ENCODE measurements around the gene TAF3.

Gene TAF3

DNA sequence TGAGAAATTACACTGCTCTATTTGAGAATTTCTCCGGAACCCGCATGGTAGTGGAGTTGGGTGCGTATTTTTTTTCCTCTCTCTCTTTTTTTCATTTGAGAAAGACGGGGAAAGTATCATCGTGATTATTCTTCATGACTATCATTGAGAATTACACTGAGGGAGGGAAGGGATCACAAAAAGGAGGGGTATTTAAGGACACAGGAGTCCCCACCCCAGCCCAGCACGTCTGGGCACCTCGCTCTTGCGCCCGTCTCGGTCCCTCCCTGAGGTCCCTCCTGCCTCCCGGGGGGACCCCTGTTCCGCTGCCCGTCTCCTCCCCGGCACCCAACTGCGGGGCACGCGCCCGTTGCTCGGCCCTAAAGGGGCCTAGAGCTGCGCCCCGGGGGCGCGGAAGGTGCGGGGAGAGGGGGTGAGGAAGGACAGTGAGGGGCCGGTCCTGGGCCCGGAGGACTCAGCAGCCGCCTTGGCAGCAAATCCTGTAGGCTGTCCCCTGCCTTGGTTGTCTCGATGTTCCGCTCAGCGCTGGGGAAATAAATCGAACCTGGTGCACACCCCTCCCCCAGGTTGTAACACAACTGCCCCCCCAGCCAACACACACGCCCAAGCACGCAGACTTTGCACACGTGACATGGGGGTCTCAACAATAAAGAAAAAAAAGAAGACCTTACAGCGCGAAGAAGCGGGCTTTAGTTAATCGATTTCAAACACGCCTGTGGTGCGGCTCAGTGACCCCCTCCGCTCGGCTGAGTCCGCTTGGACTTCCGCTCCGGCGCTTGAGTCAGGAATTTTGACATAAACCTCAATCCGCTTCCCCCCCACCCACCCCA is 217.6 kb downstream of the TAF3 start:
- no peak for DNase-seq

DNA sequence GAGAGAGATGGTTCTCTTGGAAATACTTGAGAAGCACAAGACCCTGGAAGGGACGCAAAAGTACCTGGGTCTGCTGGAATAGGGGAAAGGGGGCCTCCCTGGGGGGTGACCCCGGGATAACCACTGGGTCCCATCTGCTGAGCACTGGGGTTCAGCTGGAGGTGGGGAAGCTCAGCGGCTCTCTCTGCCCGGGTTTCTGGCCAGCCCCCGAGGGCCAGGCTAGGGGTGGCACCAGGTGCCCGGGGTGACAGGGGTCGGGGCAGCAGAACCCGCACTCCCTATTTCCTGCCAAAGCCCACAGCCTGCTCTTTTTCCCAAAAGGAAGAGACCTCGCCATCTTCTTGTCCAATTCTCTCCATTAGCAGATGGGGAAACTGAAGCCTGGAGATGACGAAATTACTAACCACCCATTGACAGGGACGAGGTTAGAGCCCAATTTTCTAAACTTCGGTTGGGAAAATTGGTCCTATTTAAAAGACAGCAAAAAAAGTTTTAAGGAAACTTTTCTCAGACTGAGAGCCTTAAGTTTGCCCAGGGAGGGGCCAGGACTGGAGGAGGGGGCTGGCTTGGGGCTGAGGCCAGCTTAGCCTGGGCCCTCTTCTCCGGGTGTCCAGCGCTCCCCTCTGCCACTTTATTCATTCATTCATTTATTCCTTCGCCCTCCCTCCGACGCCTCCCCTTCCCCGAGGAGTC is 218.3 kb downstream of the TAF3 start:
- no peak for DNase-seq

DNA sequence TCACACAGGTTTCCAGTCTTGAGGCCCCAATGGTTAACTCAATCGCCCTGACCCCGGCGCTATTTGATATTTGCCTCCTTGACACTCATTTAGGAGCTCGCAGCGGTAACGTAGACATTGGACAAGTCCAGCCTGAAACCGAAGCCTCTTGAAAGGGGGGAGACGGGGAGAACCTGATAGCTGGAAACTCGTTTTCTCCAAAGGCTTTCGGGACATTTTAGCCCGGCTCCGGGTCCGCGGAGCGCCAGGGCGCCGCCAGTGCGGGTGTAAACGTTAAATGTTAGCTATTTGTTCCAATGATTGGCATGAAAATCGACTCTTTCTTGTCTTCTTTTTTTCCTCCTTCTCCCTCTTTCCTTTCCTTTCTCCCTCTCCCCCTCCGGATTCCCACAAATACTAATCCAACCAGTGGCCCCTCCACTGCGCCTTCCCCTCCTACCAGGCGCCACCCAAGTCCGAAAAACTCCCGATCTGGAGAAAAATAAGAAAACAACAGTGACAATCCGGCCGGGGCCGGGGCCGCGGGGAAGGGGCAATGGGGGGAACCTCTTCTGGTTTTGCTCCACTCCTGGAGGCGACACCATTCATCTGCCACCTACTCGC is 219.0 kb downstream of the TAF3 start:
- no peak for DNase-seq

- no peak for DNase-seq
Measured at GRCh38 chr10:8037941-8038894, 219.9 kb downstream of the TAF3 start.

DNA sequence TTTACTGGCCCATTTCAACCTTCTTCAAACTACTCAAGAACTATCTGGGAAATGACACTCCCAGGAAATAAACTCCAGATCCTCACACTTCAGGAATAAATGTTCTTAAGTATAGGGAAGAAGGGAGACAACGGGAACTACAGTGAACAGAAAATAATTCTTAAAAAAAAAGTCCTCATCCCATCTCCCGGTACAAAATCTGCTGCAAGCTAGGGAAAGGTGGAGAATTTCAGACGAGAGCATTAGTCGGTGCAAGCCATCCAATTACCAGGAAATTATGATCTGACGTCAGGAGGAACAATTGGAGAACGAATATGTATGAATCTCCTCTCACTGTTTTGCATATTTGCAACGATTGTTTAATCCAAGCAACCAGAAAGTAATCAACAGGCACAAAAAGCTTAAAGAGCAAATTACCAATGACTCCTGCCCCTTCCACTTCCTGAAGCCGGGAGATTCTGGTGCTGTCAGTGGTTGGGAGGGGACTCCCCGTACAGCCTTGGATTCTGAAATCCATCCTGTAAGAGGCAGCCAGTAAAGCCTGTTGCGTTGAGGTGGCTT is 221.1 kb downstream of the TAF3 start:
- no peak for DNase-seq

- no peak for DNase-seq
Measured at GRCh38 chr10:8040651-8041050, 222.3 kb downstream of the TAF3 start.

DNA sequence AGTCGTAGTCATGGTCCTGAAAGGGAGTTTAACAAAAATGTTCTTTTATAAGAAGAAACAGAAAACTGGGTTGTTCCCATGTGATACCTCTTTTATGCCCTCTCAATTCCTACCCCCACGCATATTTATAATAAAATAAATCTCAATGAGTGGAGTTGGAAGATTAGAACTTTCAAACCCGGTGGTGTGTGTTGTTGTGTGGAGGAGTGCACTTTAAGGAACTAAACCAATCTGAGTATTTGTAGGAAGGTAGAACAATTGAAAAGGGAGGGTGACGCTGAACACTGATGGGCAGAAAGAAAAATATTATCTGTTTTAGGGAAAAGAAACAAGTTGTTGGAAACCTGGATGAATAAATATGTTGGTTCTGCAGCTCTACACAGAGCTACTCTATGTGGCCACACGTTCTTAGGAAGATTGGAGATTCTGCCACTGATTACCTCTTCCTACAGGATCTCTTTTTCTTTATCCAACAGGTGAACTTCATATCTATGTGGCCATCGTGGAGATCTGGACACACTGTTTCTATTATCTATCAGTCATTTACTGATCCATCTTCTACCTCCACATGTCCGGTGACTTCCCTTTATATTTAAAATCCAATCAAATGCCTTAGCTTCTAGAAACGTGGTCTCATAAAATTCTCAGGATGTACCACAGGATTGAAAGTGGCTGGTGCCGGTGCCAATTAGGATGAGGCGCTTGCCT is 223.1 kb downstream of the TAF3 start:
- no peak for DNase-seq

DNA sequence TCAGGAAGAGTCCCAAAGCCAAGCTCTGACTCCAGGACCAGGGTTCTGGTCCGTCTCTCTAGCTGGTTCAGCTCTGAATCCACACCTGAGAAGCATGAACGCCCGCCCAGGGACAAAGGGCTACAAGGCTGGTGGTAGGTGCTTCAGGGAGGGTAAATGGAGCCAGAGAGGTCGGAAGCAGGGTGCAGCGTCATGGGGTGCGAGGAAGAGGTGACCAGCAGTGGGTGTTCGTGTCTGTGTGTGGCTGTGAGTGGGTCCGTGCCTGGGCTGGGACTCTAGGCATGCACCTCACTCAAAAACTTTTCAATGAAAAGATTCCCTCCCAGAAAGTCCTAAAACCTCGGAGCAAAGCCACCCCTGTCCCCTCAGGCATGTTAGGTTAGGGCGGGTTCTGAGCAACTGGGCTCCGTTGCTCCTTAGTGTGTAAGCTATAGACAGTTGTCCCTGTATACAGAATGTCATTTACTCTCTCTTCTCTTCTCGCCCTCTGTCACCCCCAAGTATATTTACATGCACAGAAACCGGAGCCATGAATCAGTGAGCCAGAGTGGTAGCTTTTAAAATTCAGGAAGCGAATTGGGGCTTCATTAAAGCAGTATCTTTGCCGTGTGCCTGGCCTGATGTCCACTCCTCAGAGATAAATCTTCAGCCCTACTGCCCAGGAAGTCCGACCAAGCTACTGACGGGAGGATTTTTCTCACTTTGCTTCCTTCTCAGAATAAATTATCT is 223.9 kb downstream of the TAF3 start:
- DNase-seq = no peak

- no peak for DNase-seq
Measured at GRCh38 chr10:8042721-8043568, 224.6 kb downstream of the TAF3 start.

- no peak for DNase-seq
Measured at GRCh38 chr10:8043569-8044306, 225.4 kb downstream of the TAF3 start.

DNA sequence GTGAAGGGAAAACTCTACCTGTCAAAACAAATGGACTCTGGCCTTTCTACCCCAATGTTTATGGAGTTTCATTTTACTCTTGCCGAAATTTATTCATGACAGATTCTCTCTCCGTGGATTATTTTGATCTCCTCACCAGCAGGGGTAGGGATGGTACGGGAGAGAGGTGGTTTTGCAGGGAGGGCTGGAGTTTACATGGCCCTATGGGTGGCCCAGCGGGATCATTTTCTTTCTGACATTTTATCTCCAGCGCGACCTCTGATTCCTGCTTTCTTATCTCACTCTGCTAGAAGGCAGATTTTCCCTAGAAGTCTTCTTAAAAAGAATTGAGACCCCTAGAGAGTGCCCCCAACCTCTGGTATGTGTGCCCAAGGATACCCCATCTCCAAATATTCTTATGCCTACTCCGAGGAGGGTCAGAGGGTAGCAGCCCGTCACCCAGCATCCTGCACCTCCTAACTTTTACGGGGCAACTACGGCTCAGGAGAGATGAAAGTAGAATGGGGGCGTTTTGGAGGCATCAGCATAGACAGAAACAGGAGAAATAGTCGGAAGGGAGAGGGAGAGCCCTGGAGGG is 226.1 kb downstream of the TAF3 start:
- DNase-seq = no peak

- no peak for DNase-seq
Measured at GRCh38 chr10:8044908-8045725, 226.8 kb downstream of the TAF3 start.

DNA sequence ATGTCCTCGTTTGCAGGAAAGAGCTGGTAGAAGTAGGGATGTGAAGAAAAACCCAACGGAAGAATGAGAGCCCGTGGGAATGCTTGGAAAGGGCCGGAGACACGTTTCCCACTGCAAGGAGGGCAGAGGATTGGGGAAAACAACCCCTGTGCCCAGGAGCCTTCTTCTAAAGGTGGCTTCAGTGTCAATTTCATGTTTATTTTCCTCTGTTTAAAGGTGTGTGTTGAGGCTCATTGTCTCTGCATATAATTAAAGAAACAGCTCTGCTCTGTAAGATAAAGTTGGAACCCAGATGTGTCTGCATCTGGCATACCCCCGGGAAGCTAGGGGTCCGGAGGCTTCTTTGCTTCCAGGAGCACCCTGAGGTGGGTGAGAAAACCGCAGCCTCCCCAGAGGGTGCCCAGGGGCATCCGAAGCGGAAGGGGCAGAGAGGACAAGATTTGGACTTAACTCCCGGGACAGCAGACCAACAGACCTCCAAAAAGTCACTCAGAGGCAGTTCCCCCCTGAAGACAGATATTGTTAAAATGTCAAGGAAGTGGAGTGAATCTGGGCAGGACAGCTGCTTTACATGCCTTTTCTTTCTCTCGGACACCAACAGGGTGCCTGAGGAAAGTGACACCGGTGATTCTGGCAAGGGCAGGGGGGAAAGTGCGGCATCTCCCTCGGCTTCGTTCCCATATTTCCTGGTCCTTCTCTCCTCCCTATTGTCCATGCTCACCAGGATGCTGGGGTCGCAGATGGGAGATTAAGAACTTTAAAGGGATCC is 227.6 kb downstream of the TAF3 start:
- no peak for DNase-seq

DNA sequence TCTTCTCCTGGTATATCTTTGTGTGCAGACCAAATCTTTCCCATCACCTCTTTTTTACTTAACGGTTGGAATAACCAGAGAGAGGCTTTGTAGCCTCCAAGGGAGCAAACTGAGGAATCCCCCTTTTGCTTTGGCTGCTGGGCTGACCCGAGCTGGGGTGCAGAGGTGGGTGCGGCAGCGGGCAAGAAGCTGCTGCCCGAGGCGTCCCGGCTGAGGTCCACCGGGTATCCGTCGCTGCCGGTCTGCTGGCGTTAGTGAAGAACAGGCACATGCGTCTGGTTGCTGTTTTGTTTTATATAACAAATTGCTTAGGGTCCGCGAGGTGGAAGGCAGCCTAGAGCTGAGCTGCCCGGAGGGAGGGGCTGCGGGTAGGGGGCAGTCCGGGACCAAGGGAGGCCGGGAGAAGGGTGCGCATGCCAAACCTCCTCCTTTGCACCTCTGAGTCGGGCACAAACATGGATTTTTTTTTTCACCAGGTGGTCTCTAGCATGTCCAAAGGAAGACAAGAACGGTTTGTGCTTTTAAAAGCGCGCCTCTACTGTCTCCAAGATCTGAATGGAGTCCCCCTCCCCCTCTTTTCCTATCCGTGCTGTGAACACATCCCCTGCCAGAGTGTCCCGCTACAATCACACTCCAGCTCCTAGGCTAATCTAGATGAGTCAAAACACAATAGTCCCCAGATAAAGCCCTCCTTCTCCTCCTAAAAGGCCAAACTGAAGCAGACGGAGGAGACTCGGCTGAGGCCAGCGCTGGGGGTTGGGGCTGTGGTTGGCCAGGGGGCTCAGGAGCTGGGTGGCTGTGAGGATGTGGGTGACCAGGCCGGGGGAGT is 229.4 kb downstream of the TAF3 start:
- no peak for DNase-seq

- DNase-seq = no peak
Measured at GRCh38 chr10:8048281-8049008, 230.1 kb downstream of the TAF3 start.

Data from NCI-H2107 (cell line).